GM18498 (cell line): ENCODE results near the gene TAS2R19.
"Not testable (repeated sequence)": the region's sequence is repeated elsewhere in the genome, so short reads cannot be mapped to it uniquely, and the experiment has no call there.

Source experiments
- ATAC-seq: cut with Tn5 transposase; IDR thresholded peaks from one replicate; pipeline ENCODE4 v1.9.1; 2021; ENCODE audit warnings: mild to moderate bottlenecking, moderate library complexity; ENCODE audit not compliant: unreplicated experiment

TAS2R19 gene

GRCh38 chr12:11022520-11022919 is at the start of gene TAS2R19:
TAS2R19 (minus strand) TSS chr12:11022620; CDS start chr12:11022571, 49 bp downstream.
- ATAC-seq = no peak

GRCh38 chr12:11071414-11071813 is 49.0 kb upstream of the TAS2R19 start:
- no peak for ATAC-seq

GRCh38 chr12:11070999-11071398 is 48.6 kb upstream of the TAS2R19 start:
- ATAC-seq = no peak

GRCh38 chr12:11069854-11070365 is 47.5 kb upstream of the TAS2R19 start:
- ATAC-seq = no peak

- no peak for ATAC-seq
Observed at GRCh38 chr12:11067514-11067913, 45.1 kb upstream of the TAS2R19 start.

DNA sequence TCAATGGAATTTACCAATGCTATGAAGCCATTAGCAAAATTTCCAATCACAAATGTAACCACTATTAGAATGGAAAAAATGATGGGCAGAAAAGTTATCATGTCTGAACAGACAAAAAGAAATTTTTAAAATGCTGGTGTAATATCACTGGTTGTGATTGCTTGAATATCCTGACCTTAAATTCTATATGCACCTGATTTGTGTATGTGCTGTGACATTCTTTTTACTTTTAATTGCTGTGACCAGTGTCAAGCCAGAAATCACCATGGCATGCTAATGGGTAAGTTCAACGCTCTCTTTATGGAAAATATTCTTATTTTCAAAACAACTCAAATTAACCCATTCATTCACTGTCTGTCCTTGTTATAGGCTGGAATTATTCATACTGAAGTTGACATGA is 39.8 kb upstream of the TAS2R19 start, which contains the start of gene TAS2R46:
TSS of gene TAS2R46 (minus strand) at position 101 of the 400 bp plus-strand sequence. CDS start at position 101, 0 bp downstream.
- not testable (repeated sequence) for ATAC-seq

DNA sequence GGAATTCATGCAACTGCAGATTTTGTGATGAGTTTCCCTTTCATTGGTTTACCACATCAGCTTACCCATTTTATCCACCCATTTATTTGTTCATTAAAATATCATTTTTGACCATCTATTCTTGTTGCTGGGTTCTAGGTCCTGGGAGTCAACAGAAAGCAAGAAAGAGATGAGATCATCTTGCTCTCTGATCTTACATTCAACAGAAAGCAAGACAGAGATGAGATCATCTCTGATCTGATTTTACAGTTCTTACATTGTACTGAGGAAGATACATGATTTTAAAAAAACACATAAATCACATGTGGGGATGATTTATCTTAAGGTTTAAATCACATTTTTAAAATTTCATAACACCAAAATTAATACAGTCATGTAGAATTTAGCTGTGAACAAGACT is 37.4 kb upstream of the TAS2R19 start:
- no peak for ATAC-seq

DNA sequence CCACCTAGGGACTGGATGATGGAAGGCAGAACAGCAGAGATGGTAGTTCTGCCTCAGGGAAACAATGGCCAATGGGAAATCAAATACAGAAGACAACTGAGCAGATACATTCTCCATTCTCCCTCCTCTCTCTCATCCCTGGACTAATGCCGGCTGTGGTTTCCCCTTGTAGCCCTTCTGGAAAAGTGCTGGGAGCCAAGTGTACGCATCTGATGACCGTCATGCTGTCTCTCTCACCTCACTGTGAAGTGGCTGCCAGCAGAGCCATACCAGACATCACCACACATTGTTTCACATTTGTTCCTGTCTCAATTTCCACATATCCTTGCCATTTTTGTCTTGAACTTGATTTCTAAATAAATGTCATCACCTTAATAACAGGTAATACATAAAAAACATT is 36.6 kb upstream of the TAS2R19 start:
- ATAC-seq = no peak

- no peak for ATAC-seq
Observed at GRCh38 chr12:11055306-11055705, 32.9 kb upstream of the TAS2R19 start.

- not testable (repeated sequence) for ATAC-seq
Observed at GRCh38 chr12:11049806-11050531, 27.5 kb upstream of the TAS2R19 start.

- not testable (repeated sequence) for ATAC-seq
Observed at GRCh38 chr12:11041366-11041765, 18.9 kb upstream of the TAS2R19 start.

DNA sequence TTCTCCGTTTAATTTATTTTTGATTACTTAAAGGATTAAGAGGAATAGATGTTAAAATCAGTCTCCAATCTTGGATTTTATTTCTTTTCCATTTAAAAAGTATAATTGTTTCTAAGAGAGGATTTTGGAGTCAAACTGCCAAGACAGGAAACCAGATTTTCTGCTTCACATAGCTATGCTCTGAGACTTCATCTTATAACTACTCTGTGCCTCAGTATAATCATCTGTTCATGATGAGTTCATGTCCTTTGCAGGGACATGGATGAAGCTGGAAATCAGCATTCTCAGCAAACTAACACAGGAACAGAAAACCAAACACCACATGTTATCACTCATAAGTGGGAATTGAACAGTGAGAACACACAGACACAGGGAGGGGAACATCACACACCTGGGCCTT is 17.7 kb upstream of the TAS2R19 start:
- ATAC-seq = no peak

GRCh38 chr12:11039171-11039570 is 16.8 kb upstream of the TAS2R19 start:
- ATAC-seq = no peak

DNA sequence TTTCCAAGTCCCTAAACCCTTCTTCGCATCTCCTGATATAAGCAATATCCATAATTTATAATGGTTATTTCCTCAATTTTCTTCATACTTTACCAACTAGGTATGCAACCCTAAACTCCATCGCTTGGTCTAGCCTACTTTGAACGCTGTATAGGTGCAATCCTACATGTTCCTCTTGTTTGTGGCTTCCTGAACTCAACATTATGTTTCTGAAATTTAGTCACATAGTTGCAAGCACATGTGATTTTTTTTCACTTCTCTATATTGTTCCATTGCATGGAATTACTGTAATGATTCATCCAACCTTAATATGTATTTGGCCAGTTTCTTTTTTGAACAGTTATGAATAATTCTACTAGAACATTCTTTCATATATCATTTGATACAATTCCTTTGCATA is 11.5 kb upstream of the TAS2R19 start:
- ATAC-seq = not testable (repeated sequence)

DNA sequence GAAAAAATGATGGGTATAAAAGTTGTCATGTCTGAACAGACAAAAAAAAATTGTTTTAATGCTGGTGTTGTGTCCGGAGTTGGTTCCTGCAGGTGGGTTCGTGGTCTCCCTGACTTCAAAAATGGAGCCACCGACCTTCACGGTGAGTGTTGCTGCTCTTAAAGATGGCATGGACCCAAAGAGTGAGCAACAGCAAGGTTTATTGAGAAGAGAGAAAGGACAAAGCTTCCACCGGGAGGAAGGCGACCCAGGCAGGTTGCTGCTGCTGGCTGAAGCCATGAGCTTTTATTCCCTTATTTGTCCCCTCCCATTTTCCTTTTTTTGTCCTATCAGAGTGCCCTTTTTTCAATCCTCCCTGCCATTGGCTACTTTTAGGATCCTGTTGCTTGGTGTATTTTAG is 8.9 kb upstream of the TAS2R19 start, which contains the start of gene TAS2R31:
TSS of gene TAS2R31 (minus strand) at position 101 of the 400 bp plus-strand sequence. CDS start at position 29, 72 bp downstream.
- no peak for ATAC-seq

- ATAC-seq = no peak
Observed at GRCh38 chr12:11026118-11026517, 3.7 kb upstream of the TAS2R19 start.

DNA sequence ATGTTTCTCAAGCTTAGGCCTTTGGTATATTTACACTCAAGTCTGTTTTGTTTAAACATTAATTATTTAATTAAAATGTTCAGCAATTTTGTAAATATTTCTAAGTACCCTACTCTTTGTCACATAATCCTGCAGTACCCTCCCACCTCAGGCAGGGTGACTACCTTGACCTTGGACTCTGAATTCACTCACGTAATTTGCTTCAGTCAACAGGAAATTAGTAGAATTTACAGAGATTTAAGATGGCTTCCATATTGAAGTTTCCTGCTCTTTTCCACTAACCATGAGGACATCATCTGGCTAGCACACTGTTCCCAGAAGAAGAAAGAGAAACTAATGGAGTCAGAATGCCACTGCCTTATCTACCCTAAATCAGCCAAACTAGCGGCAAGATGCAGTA is 967 bp upstream of the TAS2R19 start:
- no peak for ATAC-seq

DNA sequence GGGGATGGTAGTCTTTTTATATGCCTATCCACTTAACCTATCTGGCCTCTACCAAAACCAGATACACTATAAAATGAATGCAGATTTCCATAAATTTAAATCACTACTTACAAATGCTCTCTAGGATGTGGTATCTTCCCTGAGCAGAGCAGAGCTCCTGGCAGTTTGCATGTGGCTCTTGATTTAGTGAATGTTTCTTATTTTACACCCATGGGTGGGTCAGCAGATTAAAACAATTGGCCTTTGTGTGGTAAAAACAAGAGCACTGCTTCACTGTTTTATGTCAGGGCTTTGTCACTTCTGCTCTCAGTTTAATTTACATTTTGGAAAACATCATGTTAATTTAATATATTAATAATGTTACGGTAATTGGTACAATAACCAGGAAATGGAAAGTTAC is 5.5 kb downstream of the TAS2R19 start:
- no peak for ATAC-seq

DNA sequence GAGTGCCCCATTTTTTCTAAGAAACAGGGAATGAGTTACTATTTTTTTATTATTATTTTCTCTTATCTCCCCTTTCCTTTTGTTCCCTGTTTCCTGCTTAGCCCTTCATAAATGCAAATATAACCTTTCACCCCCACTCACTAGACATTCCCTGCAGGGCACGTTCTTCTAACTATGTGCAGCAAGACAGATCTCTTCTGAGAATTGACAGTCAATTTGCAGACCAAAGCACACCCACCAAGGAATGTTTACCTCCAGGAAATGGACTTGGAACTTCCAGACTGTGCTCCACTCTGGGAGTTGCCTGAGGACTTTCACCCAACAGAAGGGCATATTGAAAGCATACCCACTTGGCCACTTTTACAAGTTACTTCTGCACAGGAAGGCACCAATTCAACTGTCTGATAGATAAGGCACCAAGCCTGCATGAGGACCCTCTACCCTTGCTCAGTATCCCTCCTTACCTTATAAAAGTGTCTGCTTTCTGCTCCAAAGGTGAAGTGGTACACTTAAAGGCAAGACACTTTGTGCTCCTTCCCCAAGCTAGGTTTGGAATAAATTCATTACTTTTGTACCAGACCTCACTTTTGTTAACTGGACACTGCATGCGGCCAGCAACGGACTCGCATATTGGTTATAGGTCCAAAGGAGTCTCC is 6.5 kb downstream of the TAS2R19 start:
- no peak for ATAC-seq

DNA sequence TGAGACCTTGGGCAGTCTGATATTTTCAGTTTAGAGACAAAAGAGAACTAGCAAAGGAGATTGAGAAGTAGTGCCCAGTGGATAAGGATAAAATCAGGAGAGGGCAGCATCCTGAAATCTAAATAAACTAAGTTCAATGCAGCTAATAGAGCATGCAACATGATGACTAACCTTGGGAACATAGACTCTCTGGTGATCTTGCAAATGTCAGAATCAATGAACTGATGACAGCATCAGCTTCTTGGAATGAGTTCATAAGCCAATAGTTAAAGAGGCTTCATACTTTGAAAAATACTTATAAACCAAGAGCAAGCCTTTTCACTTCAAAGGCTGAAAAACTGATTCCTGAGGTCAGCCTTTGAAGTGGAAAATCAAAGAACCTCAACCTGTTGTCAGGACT is 8.2 kb downstream of the TAS2R19 start:
- ATAC-seq = no peak

- ATAC-seq = no peak
Observed at GRCh38 chr12:11007608-11008007, 14.8 kb downstream of the TAS2R19 start.

- no peak for ATAC-seq
Observed at GRCh38 chr12:10998204-10998603, 24.2 kb downstream of the TAS2R19 start, which contains the start of gene TAS2R20. TAS2R20 (minus strand) TSS chr12:10998304; CDS start chr12:10997875, 429 bp downstream.
